Left ventricle myocardium inferior (tissue), 1 donor: Measurements from ENCODE around the gene UNC13B. TPM values are rescaled to one million over a fixed set of nuclear protein-coding genes. Genes with fewer than 3 reads are reported as not detected.

Experiments used
- DNase-seq: peaks from one replicate; pipeline ENCODE4 v3.0.0-alpha.2; 2020
- H3K27ac ChIP-seq: fragments of 200-600 bp; replicated peaks from 2 replicates; pipeline ENCODE4 v1.8.0; 2021
- H3K27me3 ChIP-seq: fragments of 200-600 bp; 2 replicates; pipeline ENCODE4 v1.8.0; 2021; ENCODE audit warnings: low read depth
- H3K36me3 ChIP-seq: fragments of 200-600 bp; 2 replicates; pipeline ENCODE4 v1.8.0; 2021
- H3K4me1 ChIP-seq: fragments of 200-600 bp; 2 replicates; pipeline ENCODE4 v1.8.0; 2021
- H3K4me3 ChIP-seq: fragments of 200-600 bp; 2 replicates; pipeline ENCODE4 v1.8.0; 2021; ENCODE audit warnings: mild to moderate bottlenecking, moderate library complexity
- H3K9me3 ChIP-seq: fragments of 200-600 bp; replicated peaks from 2 replicates; pipeline ENCODE4 v1.8.0; 2021
- CTCF ChIP-seq: fragments of 200-600 bp; IDR thresholded peaks from 2 replicates; pipeline ENCODE4 v1.8.0; 2021; ENCODE audit warnings: antibody characterized with exemption, mild to moderate bottlenecking, borderline replicate concordance
- intact Hi-C: fragments of 100-400 bp; cut with micrococcal nuclease; formaldehyde crosslinking; loops from one replicate; pipeline ENCODE4 v1.11.0; 2022
- total RNA-seq: library from RNA; stranded (reverse); fragmentation: NEBNext Ultra II Directional; extraction: Animal tissue kit (Norgen Biotek cat#: 25700); gene quantifications from one replicate; pipeline ENCODE4 v1.2.1, GENCODE V29; 2021
- donor health status: DM: no; HTN: yes; CAD: no; lungs with severe emphysema.

UNC13B gene
- total RNA-seq, 1 donor from 2014 or later: 21.6 TPM

- Histone ChIP-seq H3K27ac (no peak overlapping the region), H3K9me3 (no peaks in the 10 kb centered on the region), H3K4me3 (no peak overlapping the region), H3K4me1 (peaks cover 19% of the 10 kb centered on the region), H3K36me3 (peaks cover 67% of the 10 kb centered on the region), H3K27me3 (no peaks in the 10 kb centered on the region)
- intact Hi-C loops: loop anchor here (10.0 kb wide), 1 partner anchor 250 kb away; no protein-coding TSS in a partner anchor
- DNase-seq: no peak
- no peak for TF ChIP-seq CTCF
These were observed 212.6 kb downstream of the UNC13B start for GRCh38 chr9:35374436-35374835.

- TF ChIP-seq CTCF: no peak
- Histone ChIP-seq H3K4me1 (peaks cover 19% of the 10 kb centered on the region), H3K9me3 (no peaks in the 10 kb centered on the region), H3K27me3 (no peaks in the 10 kb centered on the region), H3K27ac (no peak overlapping the region), H3K36me3 (peaks cover 65% of the 10 kb centered on the region), H3K4me3 (no peak overlapping the region)
- intact Hi-C loops: loop anchor here (10.0 kb wide), 1 partner anchor 250 kb away; no protein-coding TSS in a partner anchor
- DNase-seq: no peak
These were observed 213.1 kb downstream of the UNC13B start for GRCh38 chr9:35374910-35375309.

- H3K4me1 ChIP-seq: peaks cover 22% of the 10 kb centered on the region
- intact Hi-C loops: no loop called here
- H3K9me3 ChIP-seq: no peaks in the 10 kb centered on the region
- H3K27me3 ChIP-seq: no peaks in the 10 kb centered on the region
- DNase-seq: no peak
- H3K36me3 ChIP-seq: peaks cover 88% of the 10 kb centered on the region
- no peak overlapping the region for H3K27ac ChIP-seq
- H3K4me3 ChIP-seq: no peak overlapping the region
- TF ChIP-seq CTCF: no peak
These were observed 218.2 kb downstream of the UNC13B start for GRCh38 chr9:35380039-35380438.

GRCh38 chr9:35380619-35381018 is 218.8 kb downstream of the UNC13B start:
- TF ChIP-seq CTCF: no peak
- H3K27ac ChIP-seq: no peak overlapping the region

GRCh38 chr9:35385042-35385441 is 223.2 kb downstream of the UNC13B start:
- no peaks in the 10 kb centered on the region for H3K27me3 ChIP-seq
- no peak overlapping the region for H3K4me3 ChIP-seq
- TF ChIP-seq CTCF: peak; percentile 45
- H3K27ac ChIP-seq: no peak overlapping the region
- peaks cover 11% of the 10 kb centered on the region for H3K4me1 ChIP-seq
- peaks cover 98% of the 10 kb centered on the region for H3K36me3 ChIP-seq
- no peaks in the 10 kb centered on the region for H3K9me3 ChIP-seq
- DNase-seq: no peak
- intact Hi-C loops: no loop called here

More at GRCh38 chr9:35380619-35381018, 218.8 kb downstream of the UNC13B start:
- H3K36me3 ChIP-seq: peaks cover 89% of the 10 kb centered on the region
- no peak for DNase-seq
- H3K27me3 ChIP-seq: no peaks in the 10 kb centered on the region
- no peaks in the 10 kb centered on the region for H3K9me3 ChIP-seq
- peaks cover 17% of the 10 kb centered on the region for H3K4me1 ChIP-seq
- intact Hi-C loops: no loop called here
- H3K4me3 ChIP-seq: no peak overlapping the region
